ENCODE results near the gene SERPINE3.

The SERPINE3 gene

GRCh38 chr13:51357928-51358595 lies 18.6 kb downstream of the SERPINE3 start:
- Histone ChIP-seq H3K4me3 (ENCODE audit: low read depth in 1 of 2, low read length in 2 of 2) (no peak overlapping the region), H3K27ac (ENCODE audit: low read depth, low read length) (no peak overlapping the region), H3K9ac (ENCODE audit: low read depth in 1 of 2, low read length in 2 of 2) (no peak overlapping the region), H3K27me3 (ENCODE audit: control insufficient read depth in 1 of 2, insufficient read depth in 2 of 2, low read length in 2 of 2) (no peaks in the 10 kb centered on the region), H3K36me3 (ENCODE audit: control insufficient read depth in 1 of 2, insufficient read depth in 2 of 2, low read length in 2 of 2) (peaks cover 0 to under 1% of the 10 kb centered on the region in 2 donors), H3K9me3 (ENCODE audit: control insufficient read depth in 1 of 2, low read length in 2 of 2) (no peaks in the 10 kb centered on the region), H3K4me1 (ENCODE audit: control insufficient read depth in 1 of 2, insufficient read depth in 2 of 2, low read length in 2 of 2) (peaks cover 0 to 4% of the 10 kb centered on the region in 2 donors)

DNA sequence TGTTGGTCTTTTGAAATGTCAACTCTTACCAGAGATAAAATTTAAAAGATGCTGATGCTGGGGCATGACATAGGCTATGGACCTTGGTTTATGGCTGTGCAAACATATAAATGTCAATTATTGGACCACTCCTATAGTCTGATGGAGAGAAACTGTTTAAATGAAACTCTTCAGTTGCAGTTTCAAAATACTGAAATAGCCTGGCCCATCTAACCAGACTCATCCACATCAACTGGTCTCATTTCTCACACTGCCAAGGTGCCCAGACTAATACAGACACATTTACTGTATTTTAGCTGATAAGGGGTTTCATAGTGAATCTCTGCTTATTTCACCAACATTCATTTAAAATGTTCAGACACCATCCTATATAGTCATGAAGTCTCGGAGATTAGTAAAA lies 19.9 kb downstream of the SERPINE3 start:
- H3K27me3 ChIP-seq (ENCODE audit: control insufficient read depth in 1 of 2, insufficient read depth in 2 of 2, low read length in 2 of 2), result no peaks in the 10 kb centered on the region
- H3K9me3 ChIP-seq (ENCODE audit: control insufficient read depth in 1 of 2, low read length in 2 of 2), result no peaks in the 10 kb centered on the region
- no peak overlapping the region for H3K4me3 ChIP-seq (ENCODE audit: low read depth in 1 of 2, low read length in 2 of 2)
- no peak overlapping the region for H3K9ac ChIP-seq (ENCODE audit: low read depth in 1 of 2, low read length in 2 of 2)
- no peak overlapping the region for H3K27ac ChIP-seq (ENCODE audit: low read depth, low read length)
- H3K4me1 ChIP-seq (ENCODE audit: control insufficient read depth in 1 of 2, insufficient read depth in 2 of 2, low read length in 2 of 2), result peaks cover 0 to 4% of the 10 kb centered on the region in 2 donors
- peaks cover 1 to 4% of the 10 kb centered on the region in 2 donors for H3K36me3 ChIP-seq (ENCODE audit: control insufficient read depth in 1 of 2, insufficient read depth in 2 of 2, low read length in 2 of 2)

GRCh38 chr13:51360489-51360888 lies 21.0 kb downstream of the SERPINE3 start:
- no peak overlapping the region for H3K27ac ChIP-seq (ENCODE audit: low read depth, low read length)
- H3K9me3 ChIP-seq (ENCODE audit: control insufficient read depth in 1 of 2, low read length in 2 of 2), result no peaks in the 10 kb centered on the region
- peaks cover 8 to 11% of the 10 kb centered on the region in 2 donors for H3K36me3 ChIP-seq (ENCODE audit: control insufficient read depth in 1 of 2, insufficient read depth in 2 of 2, low read length in 2 of 2)
- peaks cover 0 to 4% of the 10 kb centered on the region in 2 donors for H3K4me1 ChIP-seq (ENCODE audit: control insufficient read depth in 1 of 2, insufficient read depth in 2 of 2, low read length in 2 of 2)
- H3K27me3 ChIP-seq (ENCODE audit: control insufficient read depth in 1 of 2, insufficient read depth in 2 of 2, low read length in 2 of 2), result no peaks in the 10 kb centered on the region
- H3K9ac ChIP-seq (ENCODE audit: low read depth in 1 of 2, low read length in 2 of 2), result no peak overlapping the region
- no peak overlapping the region for H3K4me3 ChIP-seq (ENCODE audit: low read depth in 1 of 2, low read length in 2 of 2)

GRCh38 chr13:51361106-51361505 lies 21.6 kb downstream of the SERPINE3 start:
- H3K9ac ChIP-seq (ENCODE audit: low read depth in 1 of 2, low read length in 2 of 2), result no peak overlapping the region
- no peak overlapping the region for H3K4me3 ChIP-seq (ENCODE audit: low read depth in 1 of 2, low read length in 2 of 2)
- H3K9me3 ChIP-seq (ENCODE audit: control insufficient read depth in 1 of 2, low read length in 2 of 2), result no peaks in the 10 kb centered on the region
- H3K36me3 ChIP-seq (ENCODE audit: control insufficient read depth in 1 of 2, insufficient read depth in 2 of 2, low read length in 2 of 2), result peaks cover 8 to 11% of the 10 kb centered on the region in 2 donors
- no peaks in the 10 kb centered on the region for H3K27me3 ChIP-seq (ENCODE audit: control insufficient read depth in 1 of 2, insufficient read depth in 2 of 2, low read length in 2 of 2)
- H3K27ac ChIP-seq (ENCODE audit: low read depth, low read length), result no peak overlapping the region
- H3K4me1 ChIP-seq (ENCODE audit: control insufficient read depth in 1 of 2, insufficient read depth in 2 of 2, low read length in 2 of 2), result peaks cover 0 to 4% of the 10 kb centered on the region in 2 donors

GRCh38 chr13:51363625-51364024 lies 24.1 kb downstream of the SERPINE3 start:
- Histone ChIP-seq H3K36me3 (ENCODE audit: control insufficient read depth in 1 of 2, insufficient read depth in 2 of 2, low read length in 2 of 2) (peaks cover 12 to 18% of the 10 kb centered on the region in 2 donors), H3K9me3 (ENCODE audit: control insufficient read depth in 1 of 2, low read length in 2 of 2) (no peaks in the 10 kb centered on the region), H3K9ac (ENCODE audit: low read depth in 1 of 2, low read length in 2 of 2) (no peak overlapping the region), H3K4me1 (ENCODE audit: control insufficient read depth in 1 of 2, insufficient read depth in 2 of 2, low read length in 2 of 2) (peaks cover 0 to 4% of the 10 kb centered on the region in 2 donors), H3K27ac (ENCODE audit: low read depth, low read length) (no peak overlapping the region), H3K4me3 (ENCODE audit: low read depth in 1 of 2, low read length in 2 of 2) (no peak overlapping the region), H3K27me3 (ENCODE audit: control insufficient read depth in 1 of 2, insufficient read depth in 2 of 2, low read length in 2 of 2) (no peaks in the 10 kb centered on the region)

DNA sequence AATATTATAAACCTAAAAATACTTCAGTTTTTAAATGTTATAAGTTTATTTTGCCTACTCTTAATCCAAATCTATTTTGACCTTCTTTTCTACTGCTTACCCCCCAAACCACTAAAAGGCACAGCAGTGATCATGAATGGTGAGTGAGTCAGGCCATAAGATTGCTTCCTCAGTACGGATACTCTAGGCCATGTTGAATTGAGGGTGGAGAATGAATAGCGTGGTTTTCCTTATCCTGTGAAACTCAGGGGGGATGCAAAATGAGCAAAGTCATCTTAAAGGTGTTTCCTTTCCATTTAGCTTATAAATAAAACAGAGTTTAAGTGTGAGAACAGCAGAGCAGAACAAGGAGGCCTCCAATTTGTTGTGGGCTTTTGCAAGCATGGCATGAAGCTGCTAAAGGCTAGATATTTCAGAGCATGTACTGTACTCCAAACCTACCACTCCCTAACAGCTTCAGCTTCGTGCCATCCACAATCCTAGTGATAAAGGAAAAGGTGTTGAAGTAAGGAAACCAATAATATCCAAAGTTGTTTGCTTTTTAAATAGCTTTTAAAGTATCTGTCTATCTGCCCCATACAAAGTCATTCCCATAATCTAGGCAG lies 25.0 kb downstream of the SERPINE3 start:
- Histone ChIP-seq H3K4me1 (ENCODE audit: control insufficient read depth in 1 of 2, insufficient read depth in 2 of 2, low read length in 2 of 2) (peaks cover 0 to 3% of the 10 kb centered on the region in 2 donors), H3K27ac (ENCODE audit: low read depth, low read length) (no peak overlapping the region), H3K27me3 (ENCODE audit: control insufficient read depth in 1 of 2, insufficient read depth in 2 of 2, low read length in 2 of 2) (no peaks in the 10 kb centered on the region), H3K9me3 (ENCODE audit: control insufficient read depth in 1 of 2, low read length in 2 of 2) (no peaks in the 10 kb centered on the region), H3K9ac (ENCODE audit: low read depth in 1 of 2, low read length in 2 of 2) (no peak overlapping the region), H3K4me3 (ENCODE audit: low read depth in 1 of 2, low read length in 2 of 2) (no peak overlapping the region), H3K36me3 (ENCODE audit: control insufficient read depth in 1 of 2, insufficient read depth in 2 of 2, low read length in 2 of 2) (peaks cover 17 to 23% of the 10 kb centered on the region in 2 donors)

DNA sequence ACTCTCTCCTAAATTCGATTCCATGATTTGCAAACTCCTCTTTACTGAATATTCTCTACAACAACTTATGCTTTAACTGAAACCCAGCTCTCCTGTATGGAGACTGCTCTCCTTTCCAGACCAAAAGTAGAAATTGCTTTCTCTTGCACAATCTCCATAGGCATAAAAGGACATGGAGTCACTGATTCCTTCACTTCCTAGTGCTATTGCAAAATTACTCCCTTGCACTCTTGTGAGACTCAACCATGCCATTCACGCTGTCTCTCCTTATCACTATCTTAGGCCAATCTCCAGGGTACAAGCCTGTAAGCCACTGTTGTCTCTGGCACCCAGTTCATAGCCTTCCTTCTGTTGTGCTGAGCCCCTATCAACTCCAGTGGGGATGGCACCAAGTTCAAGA lies 30.6 kb downstream of the SERPINE3 start:
- no peaks in the 10 kb centered on the region for H3K9me3 ChIP-seq (ENCODE audit: control insufficient read depth in 1 of 2, low read length in 2 of 2)
- no peak overlapping the region for H3K9ac ChIP-seq (ENCODE audit: low read depth in 1 of 2, low read length in 2 of 2)
- H3K4me1 ChIP-seq (ENCODE audit: control insufficient read depth in 1 of 2, insufficient read depth in 2 of 2, low read length in 2 of 2), result no peaks in the 10 kb centered on the region
- no peaks in the 10 kb centered on the region for H3K27me3 ChIP-seq (ENCODE audit: control insufficient read depth in 1 of 2, insufficient read depth in 2 of 2, low read length in 2 of 2)
- H3K27ac ChIP-seq (ENCODE audit: low read depth, low read length), result no peak overlapping the region
- H3K36me3 ChIP-seq (ENCODE audit: control insufficient read depth in 1 of 2, insufficient read depth in 2 of 2, low read length in 2 of 2), result peaks cover 18 to 56% of the 10 kb centered on the region in 2 donors
- H3K4me3 ChIP-seq (ENCODE audit: low read depth in 1 of 2, low read length in 2 of 2), result no peak overlapping the region

DNA sequence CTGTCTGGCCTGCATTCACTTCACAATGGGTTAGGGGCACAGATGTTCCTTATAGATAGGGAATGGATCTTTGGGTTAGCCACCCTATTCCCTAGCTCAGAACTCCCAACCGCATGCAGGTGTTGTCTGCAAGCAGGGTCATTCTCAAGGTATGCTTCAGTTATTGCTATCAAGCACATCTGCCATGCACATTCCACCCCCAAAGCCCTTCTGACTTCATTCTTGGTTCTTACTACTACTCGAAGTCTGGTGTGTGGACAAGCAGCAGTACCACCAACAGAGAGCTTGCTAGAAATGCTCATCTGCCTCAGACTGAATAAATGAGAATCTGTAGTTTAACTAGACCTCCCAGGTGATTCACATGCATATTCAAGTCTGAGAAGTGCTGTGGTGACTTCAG lies 31.3 kb downstream of the SERPINE3 start:
- Histone ChIP-seq H3K27me3 (ENCODE audit: control insufficient read depth in 1 of 2, insufficient read depth in 2 of 2, low read length in 2 of 2) (no peaks in the 10 kb centered on the region), H3K4me3 (ENCODE audit: low read depth in 1 of 2, low read length in 2 of 2) (no peak overlapping the region), H3K9ac (ENCODE audit: low read depth in 1 of 2, low read length in 2 of 2) (no peak overlapping the region), H3K9me3 (ENCODE audit: control insufficient read depth in 1 of 2, low read length in 2 of 2) (no peaks in the 10 kb centered on the region), H3K4me1 (ENCODE audit: control insufficient read depth in 1 of 2, insufficient read depth in 2 of 2, low read length in 2 of 2) (no peaks in the 10 kb centered on the region), H3K36me3 (ENCODE audit: control insufficient read depth in 1 of 2, insufficient read depth in 2 of 2, low read length in 2 of 2) (peaks cover 18 to 63% of the 10 kb centered on the region in 2 donors), H3K27ac (ENCODE audit: low read depth, low read length) (no peak overlapping the region)

GRCh38 chr13:51371768-51372399 lies 32.4 kb downstream of the SERPINE3 start:
- Histone ChIP-seq H3K4me1 (ENCODE audit: control insufficient read depth in 1 of 2, insufficient read depth in 2 of 2, low read length in 2 of 2) (no peaks in the 10 kb centered on the region), H3K4me3 (ENCODE audit: low read depth in 1 of 2, low read length in 2 of 2) (no peak overlapping the region), H3K27ac (ENCODE audit: low read depth, low read length) (no peak overlapping the region), H3K36me3 (ENCODE audit: control insufficient read depth in 1 of 2, insufficient read depth in 2 of 2, low read length in 2 of 2) (peaks cover 18 to 70% of the 10 kb centered on the region in 2 donors), H3K9ac (ENCODE audit: low read depth in 1 of 2, low read length in 2 of 2) (no peak overlapping the region), H3K27me3 (ENCODE audit: control insufficient read depth in 1 of 2, insufficient read depth in 2 of 2, low read length in 2 of 2) (no peaks in the 10 kb centered on the region), H3K9me3 (ENCODE audit: control insufficient read depth in 1 of 2, low read length in 2 of 2) (no peaks in the 10 kb centered on the region)

GRCh38 chr13:51373451-51373850 lies 34.0 kb downstream of the SERPINE3 start:
- Histone ChIP-seq H3K9ac (ENCODE audit: low read depth in 1 of 2, low read length in 2 of 2) (no peak overlapping the region), H3K27me3 (ENCODE audit: control insufficient read depth in 1 of 2, insufficient read depth in 2 of 2, low read length in 2 of 2) (no peaks in the 10 kb centered on the region), H3K9me3 (ENCODE audit: control insufficient read depth in 1 of 2, low read length in 2 of 2) (no peaks in the 10 kb centered on the region), H3K4me1 (ENCODE audit: control insufficient read depth in 1 of 2, insufficient read depth in 2 of 2, low read length in 2 of 2) (no peaks in the 10 kb centered on the region), H3K27ac (ENCODE audit: low read depth, low read length) (no peak overlapping the region), H3K36me3 (ENCODE audit: control insufficient read depth in 1 of 2, insufficient read depth in 2 of 2, low read length in 2 of 2) (peaks cover 16 to 75% of the 10 kb centered on the region in 2 donors), H3K4me3 (ENCODE audit: low read depth in 1 of 2, low read length in 2 of 2) (no peak overlapping the region)

Data from duodenal mucosa (tissue), 2 donors.